ENCODE results near the gene INO80C. TPM values are rescaled to one million over a fixed set of nuclear protein-coding genes. Genes with fewer than 3 reads are reported as not detected.

The INO80C gene
- total RNA-seq, 4 donors from 2014 or later = 3.9 to 11.6 (median 8.8) TPM

- Histone ChIP-seq H3K9me3 (peaks cover 0 to 6% (median 0%) of the 10 kb centered on the region in 4 donors), H3K4me3 (no peak overlapping the region), H3K27me3 (no peaks in the 10 kb centered on the region), H3K4me1 (peaks cover 0 to 26% (median 0%) of the 10 kb centered on the region in 4 donors), H3K27ac (no peak overlapping the region), H3K36me3 (no peaks in the 10 kb centered on the region)
- DNase-seq (ENCODE audit: low spot score in 2 of 2) = no peak
- 76 to 79% methylated on average over 4 of the region's 4 CpGs for WGBS, 2 donors
- TF ChIP-seq, protein P1, sequence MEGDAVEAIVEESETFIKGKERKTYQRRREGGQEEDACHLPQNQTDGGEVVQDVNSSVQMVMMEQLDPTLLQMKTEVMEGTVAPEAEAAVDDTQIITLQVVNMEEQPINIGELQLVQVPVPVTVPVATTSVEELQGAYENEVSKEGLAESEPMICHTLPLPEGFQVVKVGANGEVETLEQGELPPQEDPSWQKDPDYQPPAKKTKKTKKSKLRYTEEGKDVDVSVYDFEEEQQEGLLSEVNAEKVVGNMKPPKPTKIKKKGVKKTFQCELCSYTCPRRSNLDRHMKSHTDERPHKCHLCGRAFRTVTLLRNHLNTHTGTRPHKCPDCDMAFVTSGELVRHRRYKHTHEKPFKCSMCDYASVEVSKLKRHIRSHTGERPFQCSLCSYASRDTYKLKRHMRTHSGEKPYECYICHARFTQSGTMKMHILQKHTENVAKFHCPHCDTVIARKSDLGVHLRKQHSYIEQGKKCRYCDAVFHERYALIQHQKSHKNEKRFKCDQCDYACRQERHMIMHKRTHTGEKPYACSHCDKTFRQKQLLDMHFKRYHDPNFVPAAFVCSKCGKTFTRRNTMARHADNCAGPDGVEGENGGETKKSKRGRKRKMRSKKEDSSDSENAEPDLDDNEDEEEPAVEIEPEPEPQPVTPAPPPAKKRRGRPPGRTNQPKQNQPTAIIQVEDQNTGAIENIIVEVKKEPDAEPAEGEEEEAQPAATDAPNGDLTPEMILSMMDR (IDR thresholded peaks at IDR 0.05) = no peak
- TF ChIP-seq POLR2A (IDR thresholded peaks at IDR 0.05) (no peak), EP300 (IDR thresholded peaks at IDR 0.05) (no peak)
Measured at GRCh38 chr18:35528749-35529274, 31.1 kb upstream of the INO80C start.

GRCh38 chr18:35526495-35527059, 28.8 kb upstream of the INO80C start:
- no peak overlapping the region for H3K27ac ChIP-seq
- no peaks in the 10 kb centered on the region for H3K27me3 ChIP-seq
- H3K36me3 ChIP-seq = no peaks in the 10 kb centered on the region
- peaks cover 0 to 6% (median 0%) of the 10 kb centered on the region in 4 donors for H3K9me3 ChIP-seq
- peak in 1 of 2 donors; percentile 23 for DNase-seq (ENCODE audit: low spot score in 2 of 2)
- WGBS, 2 donors = 20 to 30% methylated on average over 5 of the region's 5 CpGs
- TF ChIP-seq, protein P1 (IDR thresholded peaks at IDR 0.05) = no peak
- TF ChIP-seq POLR2A (IDR thresholded peaks at IDR 0.05) (no peak), EP300 (IDR thresholded peaks at IDR 0.05) (no peak)
- peaks cover 0 to 26% (median 0%) of the 10 kb centered on the region in 4 donors for H3K4me1 ChIP-seq
- no peak overlapping the region for H3K4me3 ChIP-seq

DNA sequence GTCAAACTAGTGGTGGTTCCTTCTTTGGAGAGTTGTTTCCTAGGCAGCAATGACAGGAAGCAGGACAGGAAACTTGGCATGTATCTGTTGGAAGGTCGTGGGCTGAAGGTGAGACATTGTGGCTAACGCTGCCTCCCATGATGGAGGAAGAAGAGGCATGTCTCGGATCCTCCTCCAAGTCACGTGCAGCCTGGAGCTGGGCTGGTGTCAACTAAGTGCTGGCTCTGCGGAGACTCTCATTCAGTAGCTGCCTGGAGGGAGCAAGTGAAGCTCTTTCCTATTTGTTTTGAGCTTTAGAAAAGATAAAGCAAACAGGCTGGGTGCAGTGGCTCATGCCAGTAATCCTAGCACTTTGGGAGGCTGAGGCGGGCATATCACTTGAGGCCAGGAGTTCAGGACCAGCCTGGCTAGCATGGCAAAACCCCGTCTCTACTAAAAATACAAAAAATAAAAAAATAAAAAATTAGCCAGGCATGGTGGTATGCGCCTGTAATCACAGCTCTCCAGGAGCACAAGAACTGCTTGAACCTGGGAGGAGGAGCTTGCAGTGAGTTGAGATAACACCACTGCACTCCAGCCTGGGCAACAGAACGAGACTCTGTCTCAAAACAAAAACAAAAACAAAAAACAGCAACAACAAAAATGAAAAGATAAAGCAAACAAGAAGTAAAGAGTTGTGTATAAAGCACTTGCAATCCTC, 28.2 kb upstream of the INO80C start:
- no peak for TF ChIP-seq EP300 (IDR thresholded peaks at IDR 0.05)
- TF ChIP-seq, protein P1 (IDR thresholded peaks at IDR 0.05) = no peak
- WGBS, 2 donors = 43 to 49% methylated on average over 9 of the region's 9 CpGs
- DNase-seq (ENCODE audit: low spot score in 2 of 2) = no peak
- H3K9me3 ChIP-seq = peaks cover 0 to 2% (median 0%) of the 10 kb centered on the region in 4 donors
- no peaks in the 10 kb centered on the region for H3K27me3 ChIP-seq
- H3K27ac ChIP-seq = no peak overlapping the region
- no peaks in the 10 kb centered on the region for H3K36me3 ChIP-seq
- peaks cover 0 to 26% (median 0%) of the 10 kb centered on the region in 4 donors for H3K4me1 ChIP-seq
- no peak overlapping the region for H3K4me3 ChIP-seq

- Histone ChIP-seq H3K36me3 (no peaks in the 10 kb centered on the region), H3K9me3 (no peaks in the 10 kb centered on the region), H3K27ac (no peak overlapping the region), H3K27me3 (no peaks in the 10 kb centered on the region), H3K4me1 (peaks cover 0 to 26% (median 0%) of the 10 kb centered on the region in 4 donors), H3K4me3 (no peak overlapping the region)
- peak in 1 of 2 donors; percentile 28 for DNase-seq (ENCODE audit: low spot score in 2 of 2)
- WGBS, 2 donors = 66 to 78% methylated on average over 5 of the region's 5 CpGs
- TF ChIP-seq EP300 (IDR thresholded peaks at IDR 0.05) (peak in 1 of 2 donors; percentile 9), POLR2A (IDR thresholded peaks at IDR 0.05) (no peak)
Measured at GRCh38 chr18:35524226-35524625, 26.5 kb upstream of the INO80C start.

DNA sequence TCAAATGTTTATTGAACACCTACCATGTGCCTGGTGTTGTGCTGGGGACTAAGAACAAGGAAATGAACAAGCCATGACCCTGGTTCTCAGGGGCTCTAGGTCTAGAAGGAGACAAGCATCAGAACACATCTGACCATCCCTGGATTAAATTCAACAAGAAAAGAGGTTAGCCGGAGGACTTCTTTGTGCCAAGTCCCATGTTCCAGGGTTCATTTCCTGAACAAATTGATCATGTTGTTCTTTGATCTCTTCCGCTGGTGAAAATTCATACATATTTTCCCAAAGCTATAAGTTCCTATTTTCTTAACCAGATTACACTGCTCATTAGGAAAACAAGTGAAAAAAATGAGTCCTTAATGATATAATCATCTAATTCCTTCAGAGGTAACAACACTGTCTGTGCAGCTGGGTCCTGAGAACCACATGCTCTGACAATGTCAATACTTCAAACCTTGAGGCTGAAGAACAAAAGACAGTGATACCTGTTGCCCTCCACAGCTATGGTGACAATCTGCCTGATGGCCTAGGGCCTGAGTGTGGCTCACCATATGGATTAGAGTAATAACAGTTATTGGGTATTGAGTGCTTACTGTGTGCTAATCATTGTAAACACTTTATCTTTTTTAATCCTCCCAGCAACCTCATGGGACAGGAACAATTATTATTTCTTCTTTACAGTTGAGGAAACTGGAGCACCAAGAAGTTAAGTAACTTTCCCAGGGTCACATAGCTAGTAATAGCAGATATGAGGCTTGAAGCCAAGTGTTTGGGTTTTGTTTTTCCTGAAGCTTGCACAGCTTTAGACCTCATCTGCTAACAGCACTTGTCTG, 24.6 kb upstream of the INO80C start:
- Histone ChIP-seq H3K27ac (no peak overlapping the region), H3K9me3 (no peaks in the 10 kb centered on the region), H3K36me3 (no peaks in the 10 kb centered on the region), H3K4me1 (peaks cover 0 to 26% (median 0%) of the 10 kb centered on the region in 4 donors), H3K4me3 (no peak overlapping the region), H3K27me3 (no peaks in the 10 kb centered on the region)
- no peak for TF ChIP-seq POLR2A (IDR thresholded peaks at IDR 0.05)
- TF ChIP-seq, protein P1 (IDR thresholded peaks at IDR 0.05) = no peak
- no peak for TF ChIP-seq EP300 (IDR thresholded peaks at IDR 0.05)
- WGBS, 2 donors = 82 to 86% methylated on average over 2 of the region's 2 CpGs
- DNase-seq (ENCODE audit: low spot score in 2 of 2) = no peak

Measured in tibial nerve (tissue), 4 donors.